CD4-positive, alpha-beta T cell treated with Interferon alpha-2 for 1 hour (primary cell): ENCODE results near the gene AKIP1.

Source experiments
- DNase-seq, 2 donors: peaks; one replicate each; pipeline ENCODE4 v3.0.0-alpha.2; 2020 to 2022

AKIP1 gene

GRCh38 chr11:8961401-8961800, 50.4 kb downstream of the AKIP1 start:
- no peak for DNase-seq

GRCh38 chr11:8962841-8963240, 51.9 kb downstream of the AKIP1 start:
- DNase-seq, result no peak

- peak; percentile 74 to 78 for DNase-seq
These were observed 52.8 kb downstream of the AKIP1 start for GRCh38 chr11:8963569-8964323.

GRCh38 chr11:8964324-8965320, 53.6 kb downstream of the AKIP1 start, which contains the start of gene TMEM9B:
Gene TMEM9B, minus strand, starts transcription at chr11:8964442. Its CDS starts 129 bp downstream, at chr11:8964313.
- DNase-seq, result peak; percentile 76 to 79

- DNase-seq, result no peak
These were observed 56.2 kb downstream of the AKIP1 start for GRCh38 chr11:8967184-8967583.
